Measurements from ENCODE around the gene SYT6.

SYT6 gene

DNA sequence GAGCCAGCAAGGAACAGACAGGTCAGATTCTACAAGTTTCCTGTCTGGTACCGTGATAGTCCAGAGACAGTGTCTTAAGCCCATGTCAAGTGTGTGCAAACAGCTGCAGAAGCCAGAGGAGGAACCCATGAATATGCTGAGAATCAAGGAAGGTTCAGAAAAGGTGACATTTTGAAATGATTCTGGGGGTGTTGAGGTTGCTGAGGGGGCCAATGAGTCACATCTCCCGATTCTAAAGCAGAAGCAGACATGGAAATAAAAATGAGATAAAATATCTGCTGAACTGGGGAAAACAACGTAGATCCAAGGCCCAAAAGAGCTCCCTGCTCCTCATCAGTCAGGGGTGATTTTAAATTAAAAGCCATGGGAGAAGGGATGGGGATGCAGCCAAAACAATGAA is 15.8 kb upstream of the SYT6 start:
- Histone ChIP-seq H3K79me2 (ENCODE audit: insufficient read depth, low read length) (no peaks in the 10 kb centered on the region), H4K20me1 (ENCODE audit: low read depth, low read length) (no peaks in the 10 kb centered on the region), H3K27me3 (ENCODE audit: low read length) (no peaks in the 10 kb centered on the region), H3K9me2 (replicated peaks; ENCODE audit: insufficient read depth, low read length) (no peaks in the 10 kb centered on the region), H3K36me3 (ENCODE audit: low read length) (no peaks in the 10 kb centered on the region), H3K4me3 (ENCODE audit: insufficient read depth, low read length, poor library complexity, severe bottlenecking) (no peak overlapping the region), H3K9ac (ENCODE audit: low read length) (no peak overlapping the region), H2AFZ (ENCODE audit: low read depth, low read length, severe bottlenecking) (no peak overlapping the region), H3K4me2 (ENCODE audit: low read depth, low read length, poor library complexity, severe bottlenecking) (no peak overlapping the region), H3F3A (ENCODE audit: insufficient read depth) (no peaks in the 10 kb centered on the region), H3K27ac (ENCODE audit: low read depth, low read length) (no peak overlapping the region), H3K9me3 (ENCODE audit: insufficient read depth, low read length) (no peaks in the 10 kb centered on the region)
- TF ChIP-seq EZH2phosphoT487 (conservative IDR thresholded peaks at IDR 0.05; ENCODE audit: low read length) = no peak
- no peak for TF ChIP-seq CTCF (IDR thresholded peaks at IDR 0.05; ENCODE audit: insufficient read depth, low read length, poor library complexity, severe bottlenecking)

DNA sequence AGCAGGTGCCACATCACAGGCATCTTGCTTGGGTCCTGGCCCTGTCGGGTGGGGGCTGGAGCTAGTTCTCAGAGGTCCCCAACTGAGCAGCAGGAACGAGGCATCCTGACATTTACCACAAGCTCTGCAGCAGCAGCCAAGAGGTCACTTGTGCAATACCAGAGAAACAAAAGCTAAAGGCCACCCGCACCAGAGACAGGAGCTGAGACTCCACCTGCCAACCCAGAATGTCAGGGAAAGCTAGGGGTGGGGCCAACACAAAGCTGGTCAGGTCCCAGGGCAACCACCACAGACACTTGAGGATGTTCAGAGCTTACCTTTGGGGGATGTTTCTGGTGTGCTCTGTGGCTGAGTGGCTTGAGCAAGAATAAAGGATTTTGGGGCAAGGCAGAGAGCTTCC is 13.6 kb upstream of the SYT6 start:
- no peak for TF ChIP-seq CTCF (IDR thresholded peaks at IDR 0.05; ENCODE audit: insufficient read depth, low read length, poor library complexity, severe bottlenecking)
- TF ChIP-seq EZH2phosphoT487 (conservative IDR thresholded peaks at IDR 0.05; ENCODE audit: low read length) = no peak
- Histone ChIP-seq H3K9me2 (replicated peaks; ENCODE audit: insufficient read depth, low read length) (no peaks in the 10 kb centered on the region), H3K9ac (ENCODE audit: low read length) (no peak overlapping the region), H3K4me3 (ENCODE audit: insufficient read depth, low read length, poor library complexity, severe bottlenecking) (no peak overlapping the region), H3K79me2 (ENCODE audit: insufficient read depth, low read length) (no peaks in the 10 kb centered on the region), H3K27me3 (ENCODE audit: low read length) (no peaks in the 10 kb centered on the region), H3K36me3 (ENCODE audit: low read length) (no peaks in the 10 kb centered on the region), H2AFZ (ENCODE audit: low read depth, low read length, severe bottlenecking) (no peak overlapping the region), H3K9me3 (ENCODE audit: insufficient read depth, low read length) (no peaks in the 10 kb centered on the region), H3F3A (ENCODE audit: insufficient read depth) (no peaks in the 10 kb centered on the region), H3K4me2 (ENCODE audit: low read depth, low read length, poor library complexity, severe bottlenecking) (no peak overlapping the region), H3K27ac (ENCODE audit: low read depth, low read length) (no peak overlapping the region), H4K20me1 (ENCODE audit: low read depth, low read length) (no peaks in the 10 kb centered on the region)

DNA sequence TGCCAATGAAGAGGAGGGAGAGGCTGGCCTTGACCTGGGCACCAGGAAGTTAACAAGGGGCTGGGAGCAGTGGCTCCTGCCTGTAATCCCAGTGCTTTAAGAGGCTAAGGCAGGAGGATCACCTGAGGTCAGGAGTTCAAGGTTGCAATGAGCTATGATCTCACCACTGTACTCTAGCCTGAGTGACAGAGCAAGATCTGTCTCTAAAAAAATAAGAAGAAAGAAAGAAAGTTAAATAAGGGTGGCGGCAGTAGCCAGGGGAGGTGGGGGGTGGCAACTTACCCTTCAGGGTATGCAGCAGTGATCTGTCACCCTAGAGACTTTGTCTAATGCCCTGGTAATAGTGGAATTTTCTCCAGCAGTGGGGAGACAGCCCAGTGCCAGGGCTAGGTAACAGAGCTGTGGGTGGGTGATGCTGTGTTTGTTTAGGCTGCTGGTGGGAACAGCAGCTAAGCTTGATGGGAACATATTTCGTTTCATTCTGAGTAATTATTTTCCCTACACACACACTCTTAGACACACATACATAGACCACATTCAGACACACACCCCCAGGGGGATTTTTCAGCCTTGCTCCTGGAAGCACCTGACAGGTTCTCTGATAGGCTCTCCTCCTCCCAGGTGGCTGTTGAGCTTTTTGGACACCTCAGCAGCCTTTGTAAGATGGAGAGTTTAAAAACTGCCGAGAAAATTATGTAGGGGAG is 11.3 kb upstream of the SYT6 start:
- Histone ChIP-seq H3K9me2 (replicated peaks; ENCODE audit: insufficient read depth, low read length) (no peaks in the 10 kb centered on the region; the same call in 1 of the 2 replicates), H3F3A (ENCODE audit: insufficient read depth) (no peaks in the 10 kb centered on the region), H3K36me3 (ENCODE audit: low read length) (no peaks in the 10 kb centered on the region), H3K4me3 (ENCODE audit: insufficient read depth, low read length, poor library complexity, severe bottlenecking) (no peak overlapping the region), H3K9me3 (ENCODE audit: insufficient read depth, low read length) (no peaks in the 10 kb centered on the region), H3K79me2 (ENCODE audit: insufficient read depth, low read length) (no peaks in the 10 kb centered on the region), H4K20me1 (ENCODE audit: low read depth, low read length) (no peaks in the 10 kb centered on the region), H3K9ac (ENCODE audit: low read length) (no peak overlapping the region), H3K4me2 (ENCODE audit: low read depth, low read length, poor library complexity, severe bottlenecking) (no peak overlapping the region), H3K27ac (ENCODE audit: low read depth, low read length) (no peak overlapping the region), H3K27me3 (ENCODE audit: low read length) (no peaks in the 10 kb centered on the region), H2AFZ (ENCODE audit: low read depth, low read length, severe bottlenecking) (no peak overlapping the region)
- TF ChIP-seq EZH2phosphoT487 (conservative IDR thresholded peaks at IDR 0.05; ENCODE audit: low read length) (no peak), CTCF (IDR thresholded peaks at IDR 0.05; ENCODE audit: insufficient read depth, low read length, poor library complexity, severe bottlenecking) (no peak)

Data from SU-DHL-6 (cell line).